ENCODE results near the gene NME5. TPM values are rescaled to one million over a fixed set of nuclear protein-coding genes. Genes with fewer than 3 reads are reported as not detected.

Gene NME5
- total RNA-seq, 3 donors from 2014 or later = 1.9 to 3.9 (median 2.5) TPM

DNA sequence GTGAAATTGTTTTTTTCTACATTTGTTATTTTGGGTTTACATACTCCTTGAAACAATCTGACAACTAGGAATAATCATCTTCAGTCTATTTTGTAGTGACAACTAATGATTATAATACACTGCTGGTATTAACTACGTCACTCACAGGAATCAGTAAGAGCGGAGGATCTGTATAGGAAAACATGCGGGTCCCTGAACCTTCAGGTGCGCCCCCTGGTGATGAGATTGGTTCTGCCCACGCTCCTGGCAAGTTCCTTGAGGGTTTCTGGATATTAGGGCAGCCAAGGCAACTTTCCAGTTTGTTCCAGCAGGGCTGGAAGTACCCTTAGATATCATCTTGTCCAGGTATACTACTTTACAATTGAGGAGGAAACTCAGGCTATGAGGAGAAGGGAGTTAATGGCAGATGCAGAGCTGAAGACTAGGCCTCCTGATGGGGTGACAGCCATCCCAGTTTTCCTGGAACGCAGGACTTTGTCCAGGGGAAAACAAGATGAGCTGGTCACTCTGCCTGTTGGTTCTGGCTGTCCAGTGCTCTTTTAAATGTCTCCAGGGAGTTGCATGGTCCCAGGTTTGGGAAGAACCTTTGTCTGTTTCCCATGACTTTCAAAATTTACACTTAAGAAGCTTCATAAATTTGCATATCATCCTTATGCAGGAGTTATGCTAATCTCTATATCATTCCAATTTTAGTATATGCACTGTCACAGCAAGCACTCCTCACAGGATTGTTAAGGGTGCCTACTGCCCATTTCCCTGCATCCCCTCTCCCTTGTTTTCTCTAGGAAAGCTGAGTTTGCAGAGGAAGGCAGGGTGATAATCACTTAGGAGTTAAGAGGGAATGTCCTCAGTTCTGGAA, 70.3 kb downstream of the NME5 start:
- H3K9me3 ChIP-seq = no peaks in the 10 kb centered on the region
- TF ChIP-seq, protein P1, sequence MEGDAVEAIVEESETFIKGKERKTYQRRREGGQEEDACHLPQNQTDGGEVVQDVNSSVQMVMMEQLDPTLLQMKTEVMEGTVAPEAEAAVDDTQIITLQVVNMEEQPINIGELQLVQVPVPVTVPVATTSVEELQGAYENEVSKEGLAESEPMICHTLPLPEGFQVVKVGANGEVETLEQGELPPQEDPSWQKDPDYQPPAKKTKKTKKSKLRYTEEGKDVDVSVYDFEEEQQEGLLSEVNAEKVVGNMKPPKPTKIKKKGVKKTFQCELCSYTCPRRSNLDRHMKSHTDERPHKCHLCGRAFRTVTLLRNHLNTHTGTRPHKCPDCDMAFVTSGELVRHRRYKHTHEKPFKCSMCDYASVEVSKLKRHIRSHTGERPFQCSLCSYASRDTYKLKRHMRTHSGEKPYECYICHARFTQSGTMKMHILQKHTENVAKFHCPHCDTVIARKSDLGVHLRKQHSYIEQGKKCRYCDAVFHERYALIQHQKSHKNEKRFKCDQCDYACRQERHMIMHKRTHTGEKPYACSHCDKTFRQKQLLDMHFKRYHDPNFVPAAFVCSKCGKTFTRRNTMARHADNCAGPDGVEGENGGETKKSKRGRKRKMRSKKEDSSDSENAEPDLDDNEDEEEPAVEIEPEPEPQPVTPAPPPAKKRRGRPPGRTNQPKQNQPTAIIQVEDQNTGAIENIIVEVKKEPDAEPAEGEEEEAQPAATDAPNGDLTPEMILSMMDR (IDR thresholded peaks at IDR 0.05) = peak in 2 of 3 donors; percentile 53 to 62
- no peak for TF ChIP-seq POLR2AphosphoS5 (IDR thresholded peaks at IDR 0.05)
- intact Hi-C loops (cut with DNase I; ENCODE audit: low total_unique reads) = no loop called here
- H3K4me1 ChIP-seq = no peaks in the 10 kb centered on the region
- no peak overlapping the region for H3K4me3 ChIP-seq
- H3K27ac ChIP-seq = no peak overlapping the region
- H3K27me3 ChIP-seq = no peaks in the 10 kb centered on the region
- DNase-seq (ENCODE audit: low spot score in 2 of 2) = peak; percentile 21 to 67
- H3K36me3 ChIP-seq = no peaks in the 10 kb centered on the region

DNA sequence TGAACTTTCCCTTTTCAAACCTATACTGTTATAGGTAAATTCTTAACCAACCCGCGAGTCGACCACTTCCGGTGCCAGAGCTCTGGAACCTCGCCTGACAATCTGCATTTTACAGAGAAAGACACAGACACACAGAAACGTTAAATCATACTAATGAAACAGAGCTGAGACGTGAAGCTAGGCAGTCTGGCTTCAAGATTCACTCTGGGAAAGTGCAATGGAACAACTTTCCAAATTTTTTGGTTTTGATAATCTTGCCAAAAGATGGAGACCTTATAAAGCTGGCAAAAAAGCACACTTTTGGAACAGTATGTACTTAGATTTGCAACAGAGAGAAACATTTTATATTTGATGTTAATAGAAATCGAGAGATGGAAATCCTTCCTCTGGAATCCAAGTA, 71.3 kb downstream of the NME5 start:
- intact Hi-C loops (cut with DNase I; ENCODE audit: low total_unique reads) = no loop called here

More for the DNA sequence above, 71.3 kb downstream of the NME5 start:
- DNase-seq (ENCODE audit: low spot score in 2 of 2) = no peak
- Histone ChIP-seq H3K9me3 (no peaks in the 10 kb centered on the region), H3K27ac (no peak overlapping the region), H3K4me3 (no peak overlapping the region), H3K36me3 (no peaks in the 10 kb centered on the region), H3K27me3 (no peaks in the 10 kb centered on the region), H3K4me1 (no peaks in the 10 kb centered on the region)
- TF ChIP-seq POLR2A (IDR thresholded peaks at IDR 0.05) (no peak), POLR2AphosphoS5 (IDR thresholded peaks at IDR 0.05) (no peak)
- TF ChIP-seq, protein P1 (IDR thresholded peaks at IDR 0.05) = no peak

Other genes with a start within 250 kb of the NME5 start
- under 1 TPM in 1 of 3 donors, not detected in 2; 0.64 TPM for gene PKD2L2, start 250.0 kb downstream of the NME5 start, total RNA-seq
- 10 to 100 TPM; 42.7 to 55.8 (median 52.4) TPM for gene FAM13B, start 106.3 kb downstream of the NME5 start, total RNA-seq
- not detected for gene WNT8A, start 55.4 kb downstream of the NME5 start, total RNA-seq
- gene BRD8, start 39.2 kb upstream of the NME5 start, total RNA-seq = 10 to 100 TPM; 28.6 to 90.4 (median 69.5) TPM
- 1 to 10 TPM in 1 of 3 donors, under 1 TPM in 1, not detected in 1; 0.29 to 2.1 TPM for gene KIF20A, start 39.7 kb upstream of the NME5 start, total RNA-seq
- 10 to 100 TPM; 15.0 to 31.3 (median 22.0) TPM for gene CDC23, start 73.9 kb upstream of the NME5 start, total RNA-seq
- gene GFRA3, start 135.2 kb upstream of the NME5 start, total RNA-seq = not detected
- under 1 TPM in 1 of 3 donors, not detected in 2; 0.64 TPM for gene CDC25C, start 192.4 kb upstream of the NME5 start, total RNA-seq
- gene FAM53C, start 198.8 kb upstream of the NME5 start, total RNA-seq = 10 to 100 TPM; 16.6 to 31.0 (median 23.3) TPM
- 10 to 100 TPM; 61.3 to 85.0 (median 66.5) TPM for gene KDM3B, start 213.3 kb upstream of the NME5 start, total RNA-seq

Measured in breast epithelium (tissue), 4 donors.